Breast epithelium (tissue), 4 donors: Measurements from ENCODE around the gene VARS2. TPM values are rescaled to one million over a fixed set of nuclear protein-coding genes. Genes with fewer than 3 reads are reported as not detected.
"Not testable (repeated sequence)": the region's sequence is repeated elsewhere in the genome, so short reads cannot be mapped to it uniquely, and the experiment has no call there.

Source experiments
- DNase-seq, 2 donors: peaks; one replicate each; pipeline ENCODE4 v3.0.0-alpha.2; 2019; ENCODE audit warnings: low spot score in 2 of 2
- H3K27ac ChIP-seq, 2 donors: fragments of 200-600 bp; sonication (generic) in 1 of 2; one replicate each; pipeline ENCODE4 v1.5.1; 2016 to 2019; ENCODE audit warnings: mild to moderate bottlenecking in 1 of 2
- H3K27me3 ChIP-seq, 2 donors: fragments of 200-600 bp; sonication (generic) in 1 of 2; one replicate each; pipeline versions ENCODE4 v1.5.1 to v1.6.0; 2017 to 2019; ENCODE audit warnings: control low read depth in 1 of 2, mild to moderate bottlenecking in 1 of 2
- H3K36me3 ChIP-seq: fragments of 200-600 bp; one replicate; pipeline ENCODE4 v1.5.1; 2019
- H3K4me1 ChIP-seq, 2 donors: fragments of 200-600 bp; sonication (generic); one replicate each; pipeline ENCODE4 v1.5.1; 2016 to 2019; ENCODE audit warnings: control low read depth in 1 of 2
- H3K4me3 ChIP-seq, 3 donors: fragments of 200-600 bp; sonication (generic); 1 replicate in 2 of 3; 2 replicates in 1 of 3; pipeline ENCODE4 v1.5.1; 2016 to 2019; ENCODE audit warnings: mild to moderate bottlenecking in 3 of 3, moderate library complexity in 2 of 3
- H3K9me3 ChIP-seq, 2 donors: fragments of 200-600 bp; sonication (generic) in 1 of 2; one replicate each; pipeline ENCODE4 v1.5.1; 2016 to 2019; ENCODE audit warnings: control low read depth in 1 of 2
- CTCF ChIP-seq, 3 donors: fragments of 450-650 bp; IDR thresholded peaks; one replicate each; pipeline ENCODE4 v1.5.1; 2016 to 2017; ENCODE audit warnings: antibody characterized with exemption in 3 of 3, mild to moderate bottlenecking in 3 of 3, moderate library complexity in 3 of 3
- POLR2A ChIP-seq: fragments of 450-650 bp; IDR thresholded peaks from one replicate; pipeline ENCODE4 v1.6.1; 2016; ENCODE audit warnings: antibody characterized with exemption, mild to moderate bottlenecking, moderate library complexity
- POLR2AphosphoS5 ChIP-seq, 3 donors: sonication (generic); formaldehyde crosslinking; IDR thresholded peaks; one replicate each; pipeline ENCODE4 v1.6.1; 2017; ENCODE audit warnings: antibody characterized with exemption in 3 of 3
- intact Hi-C: fragments of 100-400 bp; cut with DNase I; formaldehyde crosslinking; loops from one replicate; pipeline ENCODE4 v1.15.1; 2023; ENCODE audit warnings: low total_unique reads
- total RNA-seq, 3 donors: library from RNA; depleted of rRNA; stranded (reverse); fragments of >200 nt; gene quantifications; one replicate each; pipeline ENCODE4 v1.1.0, GENCODE V29; 2016

VARS2 gene
- total RNA-seq, 3 donors from 2014 or later: 15.7 to 19.2 (median 16.8) TPM

- no peak overlapping the region for H3K4me3 ChIP-seq
- no peak overlapping the region for H3K27ac ChIP-seq
- no peaks in the 10 kb centered on the region for H3K27me3 ChIP-seq
- intact Hi-C loops: no loop called here
- TF ChIP-seq CTCF (IDR thresholded peaks at IDR 0.05) (no peak), POLR2AphosphoS5 (IDR thresholded peaks at IDR 0.05) (no peak), POLR2A (no peak)
- no peak for DNase-seq
- no peaks in the 10 kb centered on the region for H3K4me1 ChIP-seq
- no peaks in the 10 kb centered on the region for H3K36me3 ChIP-seq
- H3K9me3 ChIP-seq: no peaks in the 10 kb centered on the region
Observed at GRCh38 chr6:30896541-30896940, 17.5 kb upstream of the VARS2 start.

- no peak for TF ChIP-seq POLR2A
- TF ChIP-seq CTCF (IDR thresholded peaks at IDR 0.05): no peak
- no peak for TF ChIP-seq POLR2AphosphoS5 (IDR thresholded peaks at IDR 0.05)
- H3K36me3 ChIP-seq: no peaks in the 10 kb centered on the region
- no peak for DNase-seq
- no peaks in the 10 kb centered on the region for H3K9me3 ChIP-seq
- no peak overlapping the region for H3K4me3 ChIP-seq
- H3K4me1 ChIP-seq: no peaks in the 10 kb centered on the region
- intact Hi-C loops: no loop called here
- no peak overlapping the region for H3K27ac ChIP-seq
- H3K27me3 ChIP-seq: no peaks in the 10 kb centered on the region
Observed at GRCh38 chr6:30897882-30898281, 16.2 kb upstream of the VARS2 start.

GRCh38 chr6:30898750-30899360 is 15.2 kb upstream of the VARS2 start:
- intact Hi-C loops: no loop called here
- H3K4me1 ChIP-seq: no peaks in the 10 kb centered on the region
- TF ChIP-seq CTCF (IDR thresholded peaks at IDR 0.05) (no peak), POLR2AphosphoS5 (IDR thresholded peaks at IDR 0.05) (no peak), POLR2A (no peak)
- H3K36me3 ChIP-seq: no peaks in the 10 kb centered on the region
- H3K27ac ChIP-seq: no peak overlapping the region
- no peaks in the 10 kb centered on the region for H3K9me3 ChIP-seq
- no peak for DNase-seq
- no peaks in the 10 kb centered on the region for H3K27me3 ChIP-seq
- no peak overlapping the region for H3K4me3 ChIP-seq

- Histone ChIP-seq H3K36me3 (no peaks in the 10 kb centered on the region), H3K27me3 (no peaks in the 10 kb centered on the region), H3K4me3 (no peak overlapping the region), H3K4me1 (no peaks in the 10 kb centered on the region), H3K27ac (no peak overlapping the region), H3K9me3 (no peaks in the 10 kb centered on the region)
- DNase-seq: no peak
- TF ChIP-seq POLR2AphosphoS5 (IDR thresholded peaks at IDR 0.05) (no peak), CTCF (IDR thresholded peaks at IDR 0.05) (no peak), POLR2A (no peak)
- intact Hi-C loops: no loop called here
Observed at GRCh38 chr6:30900863-30901417, 13.1 kb upstream of the VARS2 start.

GRCh38 chr6:30901436-30901835 is 12.6 kb upstream of the VARS2 start:
- no peak overlapping the region for H3K27ac ChIP-seq
- no peaks in the 10 kb centered on the region for H3K27me3 ChIP-seq
- TF ChIP-seq CTCF (IDR thresholded peaks at IDR 0.05): no peak
- no peak for TF ChIP-seq POLR2A
- TF ChIP-seq POLR2AphosphoS5 (IDR thresholded peaks at IDR 0.05): no peak
- no peak overlapping the region for H3K4me3 ChIP-seq
- H3K9me3 ChIP-seq: no peaks in the 10 kb centered on the region
- H3K36me3 ChIP-seq: no peaks in the 10 kb centered on the region
- H3K4me1 ChIP-seq: no peaks in the 10 kb centered on the region
- DNase-seq: no peak
- intact Hi-C loops: no loop called here

- H3K4me1 ChIP-seq, H3K36me3 ChIP-seq, H3K27ac ChIP-seq, H3K27me3 ChIP-seq, intact Hi-C loops, H3K4me3 ChIP-seq, H3K9me3 ChIP-seq, DNase-seq: not testable (repeated sequence)
Observed at GRCh38 chr6:30902196-30902595, 11.8 kb upstream of the VARS2 start.
